ENCODE data around the gene RAC3.
A peak's percentile ranks its signal among the peaks of the same experiment; 100 is the strongest.

Gene RAC3

DNA sequence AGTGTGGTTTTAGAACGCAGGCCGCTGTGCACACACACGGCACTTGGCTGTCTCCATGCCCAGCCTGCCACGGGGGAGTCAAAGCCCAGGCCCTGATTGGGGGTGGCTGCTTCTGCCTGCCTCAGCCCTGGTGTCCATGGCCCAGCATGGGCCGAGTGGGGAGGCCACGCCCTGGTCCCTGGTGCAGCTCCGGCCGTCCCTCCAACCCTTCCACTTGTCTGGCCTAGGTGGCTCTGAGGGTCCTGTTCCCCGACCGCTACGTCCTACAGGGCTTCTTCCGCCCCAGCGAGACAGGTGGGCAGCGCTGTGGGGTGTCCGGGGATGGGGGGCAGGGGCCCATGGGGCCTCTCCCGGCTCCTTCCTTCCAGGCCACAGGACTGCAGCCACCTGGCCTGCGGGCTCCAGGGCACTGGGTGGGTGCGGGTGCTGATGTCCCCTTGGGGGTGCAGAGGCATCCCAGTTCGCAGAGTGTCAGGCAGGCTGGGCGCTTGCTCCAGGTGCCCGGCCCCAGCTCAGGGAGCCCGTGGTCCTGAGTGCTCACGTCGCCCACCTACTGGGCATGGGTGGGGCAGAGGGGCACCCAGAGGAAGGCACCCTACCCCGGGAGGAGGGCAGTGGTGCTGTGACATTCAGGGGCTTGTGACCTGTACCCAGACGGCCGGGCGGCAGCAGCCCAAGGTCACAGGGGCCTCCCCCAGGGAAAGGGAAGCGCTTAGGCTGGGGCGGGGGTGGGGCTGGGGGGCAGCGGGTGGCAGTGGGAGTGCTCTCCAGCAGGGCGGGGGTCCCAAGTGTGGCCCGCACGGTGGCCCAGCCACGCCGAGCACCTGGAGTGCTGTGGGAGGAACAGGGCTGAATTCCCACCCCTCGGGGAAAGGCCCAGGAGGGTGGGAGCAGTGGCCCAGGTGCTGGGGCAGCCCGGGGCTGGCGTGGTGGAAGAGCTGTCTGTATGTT, 20.6 kb upstream of the RAC3 start:
- no peak for DNase-seq
- in situ Hi-C loops (cut with MboI; ENCODE audit: low pct_unique_long_range_greater_than_20kb, low sequenced_read_pairs) = no loop called here

DNA sequence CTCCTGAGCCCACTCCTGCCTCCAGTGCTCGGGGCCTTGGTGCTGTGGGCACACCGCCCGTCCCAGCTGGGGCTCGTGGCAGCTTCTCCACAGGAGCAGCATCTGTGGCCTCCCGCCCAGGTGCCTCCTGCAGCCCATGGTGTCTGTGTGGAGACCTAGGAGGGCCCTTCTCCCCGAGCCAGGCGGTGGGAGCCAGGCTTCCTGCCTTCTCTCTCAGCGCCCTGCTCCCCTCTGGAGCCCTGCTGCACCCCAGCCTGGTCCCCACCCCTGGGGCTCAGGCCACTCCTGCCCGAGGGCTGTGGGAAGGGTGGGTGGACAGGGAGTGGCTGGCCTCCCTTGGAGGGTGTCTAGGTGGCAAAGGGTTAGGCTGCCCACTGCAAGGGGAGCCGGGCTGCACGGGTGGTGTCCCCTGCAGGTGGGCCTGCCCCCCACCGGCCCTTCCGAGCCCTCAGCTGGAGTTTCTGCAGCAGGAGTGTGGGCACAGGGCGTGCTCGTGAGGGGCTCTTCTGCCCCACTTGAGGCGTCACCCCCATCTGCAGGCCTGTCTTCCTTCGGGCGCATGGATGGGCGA, 19.8 kb upstream of the RAC3 start:
- in situ Hi-C loops (cut with MboI; ENCODE audit: low pct_unique_long_range_greater_than_20kb, low sequenced_read_pairs) = no loop called here
- DNase-seq = no peak

DNA sequence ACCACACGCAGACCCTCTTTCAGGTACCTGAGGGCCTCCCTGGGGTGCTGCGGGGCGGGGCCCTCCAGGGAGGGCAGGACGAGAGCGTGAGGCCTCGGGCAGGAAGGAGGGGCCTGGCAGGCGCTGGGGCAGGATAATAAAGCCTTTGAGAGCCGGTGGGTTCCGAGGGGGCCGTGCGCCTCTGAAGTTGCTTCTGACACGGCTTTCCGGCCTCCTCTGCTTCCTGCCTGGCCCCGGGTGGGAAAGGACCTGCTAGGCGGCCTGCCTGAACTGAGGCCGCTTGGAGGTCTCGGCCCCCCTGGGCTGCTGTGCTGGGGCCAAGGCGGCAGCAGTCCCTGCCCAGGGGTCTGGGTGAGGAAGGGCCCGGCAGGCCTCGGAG, 19.2 kb upstream of the RAC3 start:
- in situ Hi-C loops (cut with MboI; ENCODE audit: low pct_unique_long_range_greater_than_20kb, low sequenced_read_pairs) = no loop called here
- no peak for DNase-seq

DNA sequence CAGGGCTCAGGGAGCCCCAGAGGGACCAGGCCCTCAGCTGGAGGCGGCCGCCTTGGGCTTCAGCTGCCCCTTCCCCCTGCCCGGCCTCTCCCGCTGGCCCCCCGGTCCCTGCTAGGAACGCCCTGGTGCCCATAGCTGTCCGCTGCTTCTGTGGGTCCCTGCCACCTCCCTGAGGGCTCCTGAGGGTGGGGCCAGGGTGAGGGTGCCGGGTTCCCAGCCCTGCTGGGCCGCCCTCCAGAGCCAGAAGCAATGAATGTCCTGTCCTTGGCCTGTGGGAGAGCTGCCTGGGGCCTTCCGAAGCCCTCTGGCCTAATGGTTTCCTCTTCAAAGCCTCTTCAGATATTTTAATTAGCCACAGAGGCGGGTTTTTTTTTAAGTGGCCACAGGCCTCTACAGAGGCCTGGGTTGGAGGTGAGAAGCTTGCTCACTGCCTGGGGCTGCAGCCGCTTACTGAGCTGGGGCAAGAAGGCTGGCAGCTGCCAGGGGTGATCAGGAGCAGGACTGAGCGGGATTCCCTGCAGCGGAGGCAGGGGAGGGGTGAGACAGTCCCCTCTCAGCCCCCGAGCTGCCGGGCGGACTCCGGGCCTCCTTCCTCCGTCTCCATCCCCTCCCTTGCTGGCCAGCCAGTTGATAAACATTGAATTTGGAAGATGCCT, 18.7 kb upstream of the RAC3 start:
- no peak for DNase-seq
- in situ Hi-C loops (cut with MboI; ENCODE audit: low pct_unique_long_range_greater_than_20kb, low sequenced_read_pairs) = no loop called here

DNA sequence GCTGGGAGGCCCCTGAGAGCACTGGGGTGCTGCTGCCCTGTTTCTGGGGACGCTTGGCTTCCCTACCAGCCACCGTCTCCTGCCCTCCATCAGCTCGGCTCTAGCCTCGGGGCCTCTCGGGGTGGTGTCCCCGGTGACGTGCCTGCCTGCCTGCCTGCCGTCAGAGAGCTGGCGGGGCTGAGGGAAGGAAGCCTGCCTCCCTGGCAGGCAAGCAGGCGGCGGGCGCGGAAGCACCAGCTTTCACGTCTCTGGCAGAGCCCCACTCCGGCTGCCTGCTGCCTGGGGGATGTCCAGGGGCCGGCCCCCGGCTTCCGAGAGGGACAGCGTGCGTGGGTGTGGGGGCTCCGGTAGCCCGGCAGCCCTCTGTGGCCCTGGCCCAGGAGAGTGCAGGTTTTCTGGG, 18.1 kb upstream of the RAC3 start:
- in situ Hi-C loops (cut with MboI; ENCODE audit: low pct_unique_long_range_greater_than_20kb, low sequenced_read_pairs) = no loop called here
- DNase-seq = no peak

DNA sequence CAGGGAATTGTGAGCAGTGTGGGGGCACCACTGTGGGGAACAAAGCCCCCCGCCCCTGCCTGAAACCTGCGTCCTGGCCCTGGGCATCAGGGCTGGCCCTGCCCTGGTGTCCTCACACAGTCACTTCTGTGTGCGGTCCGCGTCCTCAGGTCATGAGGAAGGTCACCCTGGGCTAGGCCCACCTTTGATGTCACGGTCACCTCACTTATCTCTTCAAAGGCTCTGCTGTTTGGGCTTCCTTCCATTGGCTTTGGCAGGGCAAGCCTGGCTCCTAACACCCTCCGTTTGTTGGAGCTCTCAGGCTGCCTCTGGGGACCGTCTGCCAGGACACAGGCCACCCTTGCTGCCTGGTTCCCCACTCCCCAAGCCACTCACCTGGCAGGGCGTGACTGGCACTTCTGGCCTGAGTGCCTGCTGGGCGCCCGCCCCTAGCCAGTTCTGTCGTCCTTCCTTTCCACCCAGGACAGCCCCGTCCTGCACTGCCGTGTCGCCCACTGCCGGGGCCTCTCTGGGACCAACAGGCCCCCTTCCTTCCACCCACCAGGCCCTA, 17.6 kb upstream of the RAC3 start:
- in situ Hi-C loops (cut with MboI; ENCODE audit: low pct_unique_long_range_greater_than_20kb, low sequenced_read_pairs) = no loop called here
- DNase-seq = no peak

DNA sequence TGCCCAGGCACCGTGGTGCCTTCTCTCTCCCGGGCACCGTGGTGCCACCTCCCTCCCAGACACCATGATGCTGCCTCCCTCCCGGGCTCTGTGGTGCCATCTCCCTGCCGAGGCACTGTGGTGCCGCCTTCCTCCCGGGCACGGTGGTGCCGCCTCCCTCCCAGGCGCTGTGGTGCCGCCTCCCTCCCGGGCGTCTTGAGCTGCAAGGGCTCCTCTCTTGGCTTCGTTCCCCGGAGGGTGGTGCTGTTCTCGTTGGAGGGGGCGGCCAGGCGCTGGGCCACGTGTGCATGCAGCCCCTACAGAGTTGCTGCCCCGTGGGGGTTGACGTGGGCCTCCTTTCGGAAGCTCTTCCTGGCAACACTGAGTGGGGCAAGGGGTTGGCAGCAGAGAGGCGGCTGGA, 17.0 kb upstream of the RAC3 start:
- DNase-seq = no peak
- in situ Hi-C loops (cut with MboI; ENCODE audit: low pct_unique_long_range_greater_than_20kb, low sequenced_read_pairs) = no loop called here

DNA sequence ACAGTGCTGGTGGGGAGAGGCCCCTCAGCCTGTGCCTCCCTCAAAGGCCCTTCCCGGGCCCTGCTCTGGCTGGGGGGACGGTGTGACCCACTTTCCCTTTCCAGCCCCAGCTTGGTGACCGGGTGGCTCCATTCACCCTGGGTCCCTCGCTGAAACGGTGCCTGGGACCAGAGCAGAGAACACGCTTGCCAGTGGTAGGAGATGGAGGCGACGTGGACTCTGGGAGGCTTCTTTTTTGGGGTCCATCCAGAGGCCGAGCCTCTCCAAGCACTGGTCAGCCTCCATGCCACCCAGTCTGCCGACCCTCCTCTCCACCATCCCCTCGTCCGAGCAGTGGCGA, 16.5 kb upstream of the RAC3 start:
- DNase-seq = no peak
- in situ Hi-C loops (cut with MboI; ENCODE audit: low pct_unique_long_range_greater_than_20kb, low sequenced_read_pairs) = no loop called here

DNA sequence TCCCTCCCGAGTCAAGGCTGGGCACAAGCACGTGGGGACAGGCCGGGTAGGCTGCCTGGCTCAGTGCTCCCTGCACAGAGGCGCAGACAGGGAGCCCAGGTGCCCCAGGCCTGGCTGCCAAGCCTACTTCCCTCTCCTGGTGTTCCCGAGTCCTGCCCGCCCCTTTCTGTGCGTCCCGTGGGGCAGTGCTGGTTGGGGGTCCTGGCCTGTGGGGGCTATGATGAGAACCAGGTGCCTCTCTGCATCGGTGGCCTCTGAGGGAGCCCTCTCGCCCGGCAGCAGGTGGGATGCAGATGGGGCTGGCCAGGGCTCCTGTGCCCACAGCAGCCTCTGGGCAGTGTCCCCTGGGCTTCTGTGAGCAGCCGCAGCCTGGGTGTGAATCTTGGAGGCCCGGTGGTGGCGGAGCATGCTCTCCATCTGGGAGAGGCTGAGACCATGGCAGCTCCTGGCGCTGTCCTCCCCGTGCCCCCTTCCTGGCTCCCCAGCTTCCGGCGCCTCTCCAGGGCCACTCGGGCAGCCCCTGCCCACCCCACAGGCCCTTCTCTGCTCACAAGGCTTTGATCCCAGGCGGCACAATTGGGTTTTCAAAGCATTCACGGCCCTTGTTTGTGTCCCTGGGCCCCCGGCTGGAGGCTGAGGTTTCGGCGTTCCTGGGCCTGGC, 16.0 kb upstream of the RAC3 start:
- DNase-seq = no peak

DNA sequence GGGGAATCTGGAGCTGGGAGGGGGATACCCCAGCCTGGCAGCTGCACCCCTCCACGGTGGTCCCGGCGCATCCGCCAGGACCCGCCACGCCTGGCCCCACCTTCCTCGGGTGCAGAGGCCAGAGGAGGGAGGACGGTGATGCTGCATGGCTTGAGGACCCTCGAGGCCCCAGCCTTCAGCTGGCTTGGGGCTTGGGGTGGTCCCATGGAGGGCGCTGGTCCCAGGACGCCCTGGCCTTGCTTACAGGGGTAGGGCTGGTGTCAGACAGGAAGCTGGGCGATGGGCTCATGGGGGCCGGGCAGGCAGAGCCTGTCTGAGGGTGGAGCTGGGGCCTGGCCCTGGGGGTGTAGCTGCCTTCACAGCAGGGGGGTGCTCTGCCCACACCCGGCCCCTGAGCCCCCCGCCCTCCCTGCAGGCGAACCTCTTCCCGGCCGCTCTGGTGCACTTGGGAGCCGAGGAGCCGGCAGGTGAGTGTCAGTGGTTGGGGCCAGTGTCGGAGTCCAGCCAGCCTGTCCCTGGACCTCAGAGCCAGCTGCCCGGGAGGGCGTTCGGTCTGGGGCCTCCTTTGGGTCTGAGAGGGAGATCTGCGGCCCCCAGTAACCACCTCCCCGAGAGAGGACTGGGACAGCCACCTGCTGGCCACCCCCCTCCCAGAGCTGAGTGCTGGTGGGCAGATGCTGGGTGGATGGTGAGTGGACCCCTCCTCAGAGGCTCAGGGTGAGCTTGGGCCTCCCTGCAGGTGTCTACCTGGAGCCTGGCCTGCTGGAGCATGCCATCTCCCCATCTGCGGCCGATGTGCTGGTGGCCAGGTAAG, 15.2 kb upstream of the RAC3 start:
- no peak for DNase-seq
- in situ Hi-C loops (cut with MboI; ENCODE audit: low pct_unique_long_range_greater_than_20kb, low sequenced_read_pairs) = no loop called here

More for the DNA sequence above, 16.0 kb upstream of the RAC3 start:
- in situ Hi-C loops (cut with MboI; ENCODE audit: low pct_unique_long_range_greater_than_20kb, low sequenced_read_pairs) = no loop called here

DNA sequence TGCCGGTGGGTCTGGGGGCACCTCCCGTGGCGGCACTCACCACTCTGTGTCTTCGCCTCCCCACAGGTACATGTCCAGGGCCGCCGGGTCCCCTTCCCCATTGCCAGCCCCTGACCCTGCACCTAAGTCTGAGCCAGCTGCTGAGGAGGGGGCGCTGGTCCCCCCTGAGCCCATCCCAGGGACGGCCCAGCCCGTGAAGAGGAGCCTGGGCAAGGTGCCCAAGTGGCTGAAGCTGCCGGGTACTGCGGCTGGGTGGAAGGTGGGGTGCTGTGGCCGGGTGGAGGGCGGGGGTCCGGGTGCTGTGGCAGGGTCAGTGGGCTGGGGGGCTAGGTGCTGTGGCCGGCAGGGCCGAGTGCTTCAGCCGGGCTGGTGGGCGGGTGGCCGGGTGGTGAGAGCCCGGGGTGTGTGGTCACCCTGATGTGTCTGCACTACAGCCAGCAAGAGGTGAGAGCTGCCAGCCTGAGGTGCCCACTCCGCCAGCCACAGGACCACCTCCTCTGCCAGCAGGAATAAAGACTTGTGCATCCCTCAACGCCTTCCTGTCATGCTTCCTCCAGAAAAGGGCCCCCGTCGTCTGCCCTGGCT, 14.5 kb upstream of the RAC3 start:
- no peak for DNase-seq
- in situ Hi-C loops (cut with MboI; ENCODE audit: low pct_unique_long_range_greater_than_20kb, low sequenced_read_pairs) = no loop called here

DNA sequence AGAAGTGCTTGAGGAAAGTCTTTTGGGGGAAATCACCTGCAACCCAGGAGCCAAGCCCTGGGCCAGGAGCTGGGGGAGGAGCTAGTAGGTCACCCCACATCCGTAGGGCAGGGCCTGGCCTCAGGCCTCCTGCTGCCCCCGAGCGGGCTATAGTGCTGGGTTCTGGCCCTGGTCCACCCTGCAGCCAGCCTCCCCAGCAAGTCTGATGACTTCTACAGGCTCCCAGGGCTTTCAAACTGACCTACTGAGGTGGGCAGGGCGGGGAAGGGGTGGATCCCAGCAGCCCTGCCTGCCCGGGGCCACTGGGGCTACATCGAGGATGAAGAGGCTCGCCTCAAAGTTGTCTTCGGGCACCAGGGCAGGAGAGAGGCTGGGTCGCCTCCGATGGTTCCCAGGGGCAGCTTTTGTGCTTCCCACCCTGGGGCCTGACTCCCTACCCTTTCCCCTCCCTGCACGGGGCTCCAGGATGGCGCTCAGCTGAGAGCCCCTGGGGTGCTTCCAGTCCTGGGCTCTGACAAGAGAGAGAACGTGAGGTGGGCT, 13.8 kb upstream of the RAC3 start:
- in situ Hi-C loops (cut with MboI; ENCODE audit: low pct_unique_long_range_greater_than_20kb, low sequenced_read_pairs) = no loop called here
- DNase-seq = no peak

DNA sequence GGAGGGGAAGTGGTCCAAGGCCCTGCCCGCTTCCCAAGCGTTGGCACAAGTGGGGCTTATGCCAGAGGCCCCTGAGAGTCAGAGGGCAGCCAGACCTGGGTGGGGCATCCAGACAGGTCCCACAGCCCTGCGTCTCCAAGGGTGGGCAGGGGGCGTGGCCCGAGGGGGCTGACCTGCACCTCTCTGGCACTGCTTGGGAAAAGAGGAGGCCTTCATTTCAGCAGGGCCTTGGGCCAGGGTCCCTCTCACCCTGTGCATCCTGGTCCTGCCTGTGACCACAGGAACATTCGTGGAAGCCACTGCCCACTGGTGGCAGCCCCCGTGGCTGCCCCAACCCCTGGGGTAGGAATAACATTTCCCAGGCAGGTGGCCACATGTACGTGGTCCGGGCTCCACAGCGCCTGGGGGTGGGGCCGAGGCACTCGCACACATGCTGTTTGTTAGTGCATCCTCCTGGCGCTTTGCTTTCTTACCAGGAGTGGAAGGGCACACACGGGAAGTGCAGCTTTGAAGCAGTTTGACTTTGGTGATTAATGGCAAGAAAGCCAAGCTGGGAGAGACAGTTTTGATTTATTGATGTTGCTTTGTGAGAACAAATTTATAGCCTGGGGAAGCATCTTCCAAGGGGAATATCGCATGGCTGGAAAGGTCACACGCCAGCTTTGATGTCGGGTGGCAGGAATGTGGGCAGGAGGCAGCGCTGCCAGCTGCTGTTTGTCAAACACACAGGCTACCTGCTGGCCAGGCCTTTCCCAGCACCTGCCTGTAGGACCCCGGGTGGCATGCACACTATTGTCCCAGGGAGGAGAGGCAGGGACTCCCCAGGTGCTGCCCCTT, 13.1 kb upstream of the RAC3 start:
- no peak for DNase-seq
- in situ Hi-C loops (cut with MboI; ENCODE audit: low pct_unique_long_range_greater_than_20kb, low sequenced_read_pairs) = no loop called here

DNA sequence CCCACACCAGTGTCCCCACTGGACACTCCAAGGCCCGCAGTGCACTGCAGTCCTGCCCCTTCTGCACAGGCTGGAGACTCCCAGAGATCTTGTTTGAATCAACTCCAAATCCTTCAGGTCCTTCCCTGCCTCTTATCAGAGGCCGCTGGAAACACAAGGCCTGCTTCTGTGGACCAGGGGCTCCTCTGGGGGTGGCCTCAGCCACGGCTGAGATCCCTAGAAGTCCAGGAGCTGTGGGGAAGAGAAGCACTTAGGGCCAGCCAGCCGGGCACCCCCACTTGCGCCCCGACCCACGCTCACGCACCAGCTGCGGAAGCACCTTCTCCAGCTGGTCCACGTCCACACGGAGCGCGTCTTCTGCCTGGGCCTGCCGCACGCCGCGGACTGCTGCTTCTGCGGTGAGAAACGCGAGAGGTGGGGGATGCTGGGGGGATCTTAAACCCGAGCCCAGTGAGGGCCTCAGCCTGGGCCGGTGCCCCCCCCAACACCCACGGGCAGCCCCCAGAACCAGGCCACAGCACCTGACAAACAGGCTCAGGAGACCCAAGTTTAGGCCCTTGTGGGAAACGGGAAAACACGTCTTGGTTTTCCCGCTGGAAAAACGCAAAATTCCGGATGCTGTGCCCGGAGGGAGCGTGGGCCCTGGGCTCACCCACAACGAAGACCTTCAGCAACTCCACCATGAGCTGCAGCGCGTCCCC, 12.3 kb upstream of the RAC3 start:
- DNase-seq = no peak
- in situ Hi-C loops (cut with MboI; ENCODE audit: low pct_unique_long_range_greater_than_20kb, low sequenced_read_pairs) = no loop called here

DNA sequence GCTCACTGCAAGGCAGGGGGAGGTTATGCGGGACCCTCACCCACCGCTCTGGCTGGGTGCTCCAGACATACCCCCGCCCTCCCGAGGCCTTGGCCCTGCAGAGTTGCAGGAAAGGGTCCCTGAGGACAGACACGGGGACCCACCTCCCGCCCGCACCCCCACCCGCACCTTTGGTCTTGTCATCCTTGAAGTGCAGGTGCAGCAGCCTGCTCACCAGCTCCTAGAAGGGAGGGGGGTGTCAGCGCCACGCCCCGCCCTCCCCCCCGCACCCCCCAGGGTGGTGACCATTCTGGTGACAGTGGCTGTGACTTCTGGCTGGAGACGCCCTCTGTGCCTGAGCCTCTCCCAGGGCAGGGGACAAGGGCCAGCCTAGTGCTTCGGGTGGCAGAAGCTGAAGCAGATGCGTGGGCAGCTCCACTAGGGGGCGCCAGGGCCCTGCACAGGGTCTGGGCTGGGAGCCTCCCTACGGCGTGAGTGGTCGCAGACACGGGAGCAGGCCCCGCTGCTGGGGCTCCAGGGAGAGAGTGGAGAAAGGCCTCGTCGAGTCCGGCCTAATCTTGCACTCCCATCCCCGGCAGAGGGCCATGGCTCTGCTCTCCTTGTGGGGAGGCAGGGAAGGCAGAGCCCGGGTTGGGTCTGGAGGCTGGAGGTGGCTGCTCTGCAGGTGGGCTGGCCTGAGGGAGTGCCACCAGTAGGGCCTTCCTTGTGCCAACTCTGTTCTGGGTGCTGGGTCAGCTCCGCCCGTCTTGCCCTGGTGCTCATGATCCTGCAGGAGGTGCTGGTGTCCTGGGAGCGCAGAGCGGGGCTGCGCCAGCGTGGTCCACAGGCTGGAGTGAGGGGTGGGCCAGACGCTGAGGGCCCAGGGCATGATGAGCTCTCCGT, 11.5 kb upstream of the RAC3 start:
- in situ Hi-C loops (cut with MboI; ENCODE audit: low pct_unique_long_range_greater_than_20kb, low sequenced_read_pairs) = no loop called here
- peak; percentile 68 for DNase-seq

DNA sequence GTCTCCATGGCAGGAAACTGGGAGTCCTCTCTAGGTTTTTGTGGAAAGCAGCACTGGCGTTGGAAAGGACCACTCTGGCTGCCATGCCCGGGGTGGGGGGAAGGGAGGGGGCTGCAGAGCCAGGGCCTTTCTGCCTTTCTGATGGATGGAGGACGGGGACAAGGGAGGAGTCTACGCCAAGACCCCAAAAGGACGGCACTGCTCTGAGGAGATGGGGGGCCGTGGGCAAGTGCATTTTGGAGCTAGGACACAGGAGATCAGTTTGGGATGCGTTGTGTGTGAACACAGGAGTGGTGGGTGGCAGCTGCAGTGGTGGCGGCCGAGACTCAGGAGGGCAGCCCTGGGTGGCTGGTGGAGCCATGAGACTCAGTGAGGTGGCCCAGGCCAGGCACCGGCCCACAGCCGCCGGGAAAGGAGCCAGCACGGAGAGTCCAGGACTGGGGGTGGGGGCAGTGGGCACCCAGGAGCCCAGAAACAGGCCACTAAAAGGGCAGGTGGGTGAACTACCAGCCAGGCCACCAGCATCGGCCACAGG, 10.8 kb upstream of the RAC3 start:
- no peak for DNase-seq
- in situ Hi-C loops (cut with MboI; ENCODE audit: low pct_unique_long_range_greater_than_20kb, low sequenced_read_pairs) = no loop called here

Data from KBM-7 (cell line).